Skeletal muscle satellite cell (primary cell): ENCODE measurements around the gene EXOC2.

Experiments
- H3K27me3 ChIP-seq: 2 replicates; pipeline ENCODE4 v1.7.0; 2013; ENCODE audit warnings: low read length; ENCODE audit not compliant: control insufficient read depth, insufficient read depth
- H3K36me3 ChIP-seq: 2 replicates; pipeline ENCODE4 v1.7.0; 2013; ENCODE audit warnings: mild to moderate bottlenecking, control low read depth, low read length; ENCODE audit not compliant: insufficient read depth
- H3K4me1 ChIP-seq: 2 replicates; pipeline ENCODE4 v1.7.0; 2013; ENCODE audit warnings: low read length; ENCODE audit not compliant: control insufficient read depth, insufficient read depth
- H3K4me2 ChIP-seq: 2 replicates; pipeline ENCODE4 v1.7.0; 2013; ENCODE audit warnings: mild to moderate bottlenecking, low read length
- H3K4me3 ChIP-seq: 2 replicates; pipeline ENCODE4 v1.7.0; 2013; ENCODE audit warnings: low read length
- H3K9ac ChIP-seq: 2 replicates; pipeline ENCODE4 v1.7.0; 2013; ENCODE audit warnings: mild to moderate bottlenecking, low read depth, low read length, moderate library complexity
- H3K9me3 ChIP-seq: replicated peaks from 2 replicates; pipeline ENCODE4 v1.7.0; 2013; ENCODE audit warnings: mild to moderate bottlenecking, control low read depth, low read length

The EXOC2 gene

GRCh38 chr6:530425-530824 lies 162.5 kb downstream of the EXOC2 start:
- Histone ChIP-seq H3K36me3 (peaks cover 3% of the 10 kb centered on the region), H3K4me3 (no peak overlapping the region), H3K4me2 (no peak overlapping the region), H3K9me3 (no peaks in the 10 kb centered on the region), H3K4me1 (no peaks in the 10 kb centered on the region), H3K27me3 (no peaks in the 10 kb centered on the region), H3K9ac (no peak overlapping the region)

DNA sequence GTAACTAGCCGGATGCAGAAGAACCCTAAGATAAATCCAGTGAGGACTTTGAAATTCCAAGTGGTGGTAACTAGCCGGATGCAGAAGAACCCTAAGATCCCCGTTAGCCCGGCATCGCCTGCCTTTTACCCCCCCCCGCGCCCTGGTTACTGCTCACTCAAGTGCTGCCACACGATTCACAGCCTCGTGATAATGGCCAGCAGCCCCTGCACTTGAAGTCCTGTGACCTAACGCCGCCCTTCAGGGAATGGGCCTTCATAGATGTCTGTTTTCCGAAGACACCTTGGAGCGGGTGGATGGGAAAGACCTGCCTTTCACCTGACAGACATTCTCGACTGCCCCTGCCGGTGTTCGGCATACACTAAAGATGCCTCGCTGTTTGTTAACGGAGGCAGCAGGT lies 163.9 kb downstream of the EXOC2 start:
- Histone ChIP-seq H3K27me3 (no peaks in the 10 kb centered on the region), H3K4me3 (no peak overlapping the region), H3K4me2 (no peak overlapping the region), H3K9me3 (no peaks in the 10 kb centered on the region), H3K9ac (no peak overlapping the region), H3K4me1 (no peaks in the 10 kb centered on the region), H3K36me3 (peaks cover 3% of the 10 kb centered on the region)

- Histone ChIP-seq H3K4me3 (no peak overlapping the region), H3K27me3 (no peaks in the 10 kb centered on the region), H3K4me1 (no peaks in the 10 kb centered on the region), H3K4me2 (no peak overlapping the region), H3K9me3 (no peaks in the 10 kb centered on the region), H3K9ac (no peak overlapping the region), H3K36me3 (peaks cover 3% of the 10 kb centered on the region)
Observed at GRCh38 chr6:527989-528673, 164.8 kb downstream of the EXOC2 start.

GRCh38 chr6:524803-525202 lies 168.1 kb downstream of the EXOC2 start:
- Histone ChIP-seq H3K36me3 (peaks cover 5% of the 10 kb centered on the region), H3K4me2 (no peak overlapping the region), H3K9me3 (no peaks in the 10 kb centered on the region), H3K4me1 (no peaks in the 10 kb centered on the region), H3K27me3 (no peaks in the 10 kb centered on the region), H3K4me3 (no peak overlapping the region), H3K9ac (no peak overlapping the region)

GRCh38 chr6:520820-521219 lies 172.1 kb downstream of the EXOC2 start:
- Histone ChIP-seq H3K4me3 (no peak overlapping the region), H3K4me1 (no peaks in the 10 kb centered on the region), H3K4me2 (no peak overlapping the region), H3K36me3 (peaks cover 5% of the 10 kb centered on the region), H3K9ac (no peak overlapping the region), H3K9me3 (no peaks in the 10 kb centered on the region), H3K27me3 (no peaks in the 10 kb centered on the region)

DNA sequence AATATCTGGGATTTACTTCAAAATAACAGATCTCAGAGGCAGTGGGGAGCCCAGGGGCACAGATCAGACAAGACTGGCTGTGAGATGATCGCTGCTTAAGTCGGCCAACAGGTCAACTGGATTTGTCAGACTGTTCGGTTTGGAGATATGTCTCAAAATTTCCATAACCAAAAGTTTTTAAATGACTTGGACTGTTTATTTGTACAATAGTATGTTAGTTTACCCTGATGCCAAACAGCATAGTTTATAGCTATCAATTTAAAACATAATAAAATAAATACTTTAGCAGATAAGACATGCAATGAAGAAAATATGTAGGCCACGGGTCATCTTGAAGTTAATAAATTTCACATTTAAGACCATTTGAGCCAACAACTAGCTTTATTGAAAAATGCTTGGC lies 174.7 kb downstream of the EXOC2 start:
- Histone ChIP-seq H3K4me3 (no peak overlapping the region), H3K4me2 (no peak overlapping the region), H3K27me3 (no peaks in the 10 kb centered on the region), H3K9ac (no peak overlapping the region), H3K36me3 (peaks cover 5% of the 10 kb centered on the region), H3K9me3 (no peaks in the 10 kb centered on the region), H3K4me1 (no peaks in the 10 kb centered on the region)

GRCh38 chr6:516213-516612 lies 176.7 kb downstream of the EXOC2 start:
- no peaks in the 10 kb centered on the region for H3K27me3 ChIP-seq
- no peak overlapping the region for H3K9ac ChIP-seq
- H3K4me2 ChIP-seq = no peak overlapping the region
- no peaks in the 10 kb centered on the region for H3K9me3 ChIP-seq
- H3K36me3 ChIP-seq = peaks cover 8% of the 10 kb centered on the region
- no peaks in the 10 kb centered on the region for H3K4me1 ChIP-seq
- no peak overlapping the region for H3K4me3 ChIP-seq

DNA sequence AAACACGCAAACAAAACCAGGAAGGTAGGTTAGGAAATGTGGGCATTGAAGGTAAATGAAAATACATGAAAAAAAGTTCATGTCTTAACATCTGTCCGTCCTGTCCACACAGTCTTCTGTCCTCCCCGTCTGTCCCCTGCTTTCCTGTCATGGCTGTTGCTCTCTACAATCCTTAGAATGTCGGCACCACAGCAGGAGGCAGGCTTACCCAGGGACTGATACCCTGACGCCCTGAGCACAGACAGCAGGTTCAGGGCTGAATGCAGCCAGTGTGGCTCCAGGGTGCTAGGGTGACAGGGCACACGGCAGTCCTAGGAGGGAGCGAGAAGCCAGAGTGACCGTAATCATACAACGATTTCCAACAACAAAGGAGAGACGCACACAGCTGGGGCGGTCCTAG lies 177.7 kb downstream of the EXOC2 start:
- H3K9ac ChIP-seq = no peak overlapping the region

GRCh38 chr6:514396-514978 lies 178.5 kb downstream of the EXOC2 start:
- Histone ChIP-seq H3K4me1 (no peaks in the 10 kb centered on the region), H3K9ac (no peak overlapping the region), H3K9me3 (no peaks in the 10 kb centered on the region), H3K4me3 (no peak overlapping the region), H3K27me3 (no peaks in the 10 kb centered on the region), H3K4me2 (no peak overlapping the region), H3K36me3 (peaks cover 3% of the 10 kb centered on the region)

More for the DNA sequence above, 177.7 kb downstream of the EXOC2 start:
- Histone ChIP-seq H3K4me2 (no peak overlapping the region), H3K27me3 (no peaks in the 10 kb centered on the region), H3K9me3 (no peaks in the 10 kb centered on the region), H3K4me1 (no peaks in the 10 kb centered on the region), H3K36me3 (peaks cover 3% of the 10 kb centered on the region), H3K4me3 (no peak overlapping the region)

GRCh38 chr6:513961-514360 lies 179.0 kb downstream of the EXOC2 start:
- H3K27me3 ChIP-seq = no peaks in the 10 kb centered on the region
- no peaks in the 10 kb centered on the region for H3K9me3 ChIP-seq
- H3K4me3 ChIP-seq = no peak overlapping the region
- no peak overlapping the region for H3K4me2 ChIP-seq
- no peaks in the 10 kb centered on the region for H3K4me1 ChIP-seq
- H3K9ac ChIP-seq = no peak overlapping the region
- peaks cover 3% of the 10 kb centered on the region for H3K36me3 ChIP-seq

DNA sequence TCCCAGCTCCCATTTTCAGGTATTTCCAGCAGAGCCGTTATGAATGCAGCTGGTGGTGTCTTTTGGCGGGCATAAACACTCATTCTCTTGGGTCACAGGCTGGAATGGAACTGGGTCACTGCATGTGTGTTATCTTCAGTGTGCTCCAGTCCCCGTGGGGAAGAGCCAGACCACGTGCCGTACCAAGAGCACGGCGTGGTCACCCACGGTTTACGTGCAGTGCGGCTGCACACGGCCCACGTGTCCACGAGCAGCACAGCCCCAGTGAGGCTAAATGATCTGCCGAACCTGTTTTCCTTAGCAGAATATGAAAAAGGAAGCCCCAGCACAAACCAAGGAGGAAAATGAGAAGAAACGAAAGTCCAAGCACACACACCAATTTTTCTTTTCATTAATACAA lies 179.9 kb downstream of the EXOC2 start:
- H3K4me1 ChIP-seq = no peaks in the 10 kb centered on the region
- H3K27me3 ChIP-seq = no peaks in the 10 kb centered on the region
- no peak overlapping the region for H3K4me3 ChIP-seq
- H3K9ac ChIP-seq = no peak overlapping the region
- H3K9me3 ChIP-seq = no peaks in the 10 kb centered on the region
- peaks cover 3% of the 10 kb centered on the region for H3K36me3 ChIP-seq
- no peak overlapping the region for H3K4me2 ChIP-seq

- Histone ChIP-seq H3K9me3 (no peaks in the 10 kb centered on the region), H3K4me1 (no peaks in the 10 kb centered on the region), H3K36me3 (peaks cover 3% of the 10 kb centered on the region), H3K4me2 (no peak overlapping the region), H3K9ac (no peak overlapping the region), H3K27me3 (no peaks in the 10 kb centered on the region), H3K4me3 (no peak overlapping the region)
Observed at GRCh38 chr6:511488-512137, 181.3 kb downstream of the EXOC2 start.
